ENCODE measurements around the gene ERBB3.
"Not testable (repeated sequence)": the region's sequence is repeated elsewhere in the genome, so short reads cannot be mapped to it uniquely, and the experiment has no call there.

ERBB3 gene

DNA sequence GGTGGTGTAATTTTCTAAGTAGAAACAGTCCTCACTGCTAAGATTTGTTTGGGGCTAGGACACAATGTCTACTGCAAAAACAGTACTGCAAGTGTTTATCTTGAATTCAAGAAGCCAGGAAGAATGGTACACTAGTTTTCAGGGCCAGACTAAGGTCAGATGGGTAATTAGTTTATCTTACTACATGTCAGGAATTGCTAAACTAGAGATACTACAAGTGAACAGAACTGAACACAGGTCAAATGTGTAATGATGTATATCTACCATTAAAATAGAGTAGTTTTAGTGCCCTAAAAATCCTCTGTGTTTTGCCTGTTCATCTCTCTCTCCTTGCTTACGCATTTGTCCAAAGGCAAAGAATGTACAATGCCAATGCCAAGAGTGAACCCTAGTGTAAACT, 34.1 kb downstream of the ERBB3 start:
- DNase-seq (ENCODE audit: low spot score) = no peak

DNA sequence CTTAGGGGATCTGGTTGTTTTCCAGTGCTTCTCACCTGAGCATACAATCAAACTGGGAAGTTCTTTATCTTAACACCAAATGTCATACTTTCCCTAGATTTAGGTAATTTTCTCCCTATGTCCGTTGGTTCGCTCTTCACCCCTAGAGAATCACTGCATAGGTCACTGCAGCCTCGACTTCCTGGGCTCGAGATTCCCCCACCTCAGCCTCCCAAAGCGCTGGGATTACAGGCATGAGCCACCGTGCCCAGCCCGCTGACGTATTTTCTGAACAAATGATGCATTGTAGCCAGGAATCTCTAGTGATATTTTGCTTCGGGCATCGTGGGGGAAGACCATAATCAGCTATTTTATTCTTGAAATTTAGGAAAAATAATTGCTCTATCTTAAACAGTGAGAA, 35.4 kb downstream of the ERBB3 start:
- DNase-seq (ENCODE audit: low spot score) = peak; percentile 12

DNA sequence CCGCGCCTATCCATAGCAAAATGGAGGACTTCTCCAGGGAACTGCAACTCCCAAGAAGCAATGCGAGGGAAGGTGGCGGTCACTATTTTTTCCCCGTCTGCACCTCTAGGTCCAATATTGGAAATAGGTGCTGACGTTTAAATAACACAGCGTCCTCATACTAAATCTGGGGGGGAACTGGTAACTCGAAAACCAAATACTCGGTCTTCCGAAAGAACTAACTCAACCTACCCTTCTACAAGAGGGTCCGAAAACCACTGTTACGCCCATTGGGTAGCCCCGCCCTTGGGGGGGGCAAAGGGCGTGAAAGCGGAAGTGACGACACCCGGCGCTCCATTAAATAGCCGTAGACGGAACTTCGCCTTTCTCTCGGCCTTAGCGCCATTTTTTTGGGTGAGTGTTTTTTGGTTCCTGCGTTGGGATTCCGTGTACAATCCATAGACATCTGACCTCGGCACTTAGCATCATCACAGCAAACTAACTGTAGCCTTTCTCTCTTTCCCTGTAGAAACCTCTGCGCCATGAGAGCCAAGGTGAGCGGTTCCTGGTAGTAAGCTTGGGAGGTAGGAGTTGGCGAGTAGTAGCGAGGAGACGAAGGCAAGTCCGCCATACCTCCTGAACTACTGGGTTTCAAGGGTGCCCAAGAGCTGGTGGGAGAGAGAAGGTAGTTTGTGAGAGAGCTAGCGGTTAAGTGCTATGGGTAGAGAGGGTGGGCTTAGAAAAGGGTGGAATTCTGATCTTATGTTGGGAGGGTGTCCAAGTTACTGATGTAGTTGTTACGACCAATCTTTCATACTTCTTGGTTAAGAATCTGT, 36.5 kb downstream of the ERBB3 start, which contains the start of gene RPL41:
TSS of gene RPL41 (plus strand) at position 367 of the 815 bp plus-strand sequence.
- peak; percentile 98 for DNase-seq (ENCODE audit: low spot score)

DNA sequence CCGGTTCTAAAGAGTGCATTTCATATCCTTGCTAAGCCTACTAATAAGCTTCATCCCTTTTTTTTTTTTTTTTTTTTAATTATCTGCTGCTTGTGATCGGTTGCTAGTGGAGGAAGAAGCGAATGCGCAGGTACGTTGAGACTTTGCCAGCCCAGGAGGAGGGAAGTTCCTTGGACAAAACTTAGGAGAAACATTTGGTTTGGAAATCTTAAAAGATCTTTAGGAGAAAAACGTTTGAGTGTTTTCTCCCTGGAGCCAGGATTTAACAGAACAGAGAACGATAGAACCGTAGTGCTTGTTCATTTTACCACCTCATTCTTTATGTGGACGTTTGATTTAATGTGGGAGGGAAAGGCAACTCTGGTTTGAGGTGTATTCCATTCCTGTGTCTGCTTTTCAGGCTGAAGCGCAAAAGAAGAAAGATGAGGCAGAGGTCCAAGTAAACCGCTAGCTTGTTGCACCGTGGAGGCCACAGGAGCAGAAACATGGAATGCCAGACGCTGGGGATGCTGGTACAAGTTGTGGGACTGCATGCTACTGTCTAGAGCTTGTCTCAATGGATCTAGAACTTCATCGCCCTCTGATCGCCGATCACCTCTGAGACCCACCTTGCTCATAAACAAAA, 37.2 kb downstream of the ERBB3 start:
- not testable (repeated sequence) for DNase-seq (ENCODE audit: low spot score)

DNA sequence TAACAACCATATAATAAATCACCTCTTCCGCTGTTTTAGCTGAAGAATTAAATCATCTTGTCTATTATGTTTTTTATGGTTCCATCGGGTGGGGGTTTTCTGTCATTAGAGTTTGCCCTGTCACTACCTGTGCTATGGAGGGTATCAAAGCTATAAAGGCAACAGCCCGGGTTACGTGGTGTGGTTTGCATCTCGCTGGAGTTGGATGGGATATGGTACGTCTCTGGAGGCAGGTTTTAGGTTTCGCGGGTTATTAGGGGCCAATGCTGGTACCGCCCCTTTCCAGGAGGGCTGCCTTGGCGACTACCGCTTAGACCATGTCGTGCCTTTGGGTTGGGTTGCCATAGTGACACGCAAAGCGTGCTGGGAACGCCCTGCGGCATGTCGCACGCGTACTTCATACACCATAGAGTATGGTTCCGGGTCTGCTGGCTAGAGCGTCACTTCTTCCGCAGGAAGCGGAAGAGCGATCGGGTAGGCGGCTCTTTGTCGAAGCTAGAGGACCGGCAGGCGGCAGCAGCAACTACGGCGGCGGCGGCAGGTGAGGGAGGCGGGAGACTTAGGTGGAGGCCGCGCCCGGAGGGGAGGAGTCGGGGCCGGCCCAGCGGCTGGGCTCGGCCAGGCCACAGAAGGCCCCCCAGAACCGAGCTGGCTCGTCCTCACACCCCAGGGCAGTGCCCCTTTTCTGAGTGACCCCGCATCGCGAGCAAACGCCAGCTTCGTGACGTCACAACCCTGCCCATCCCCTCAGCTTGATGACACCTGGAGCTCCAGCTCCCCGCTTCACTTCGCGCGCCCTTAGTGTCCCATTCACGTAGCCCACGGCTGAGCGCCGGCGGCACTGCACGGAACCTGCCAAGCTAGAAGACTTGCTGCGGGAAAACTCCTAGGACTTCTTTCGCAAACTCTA, 38.1 kb downstream of the ERBB3 start, which contains the start of gene ZC3H10:
TSS of gene ZC3H10 (plus strand) at position 489 of the 910 bp plus-strand sequence. CDS start 2,297 bp downstream, outside the sequence.
- DNase-seq (ENCODE audit: low spot score) = peak; percentile 99

DNA sequence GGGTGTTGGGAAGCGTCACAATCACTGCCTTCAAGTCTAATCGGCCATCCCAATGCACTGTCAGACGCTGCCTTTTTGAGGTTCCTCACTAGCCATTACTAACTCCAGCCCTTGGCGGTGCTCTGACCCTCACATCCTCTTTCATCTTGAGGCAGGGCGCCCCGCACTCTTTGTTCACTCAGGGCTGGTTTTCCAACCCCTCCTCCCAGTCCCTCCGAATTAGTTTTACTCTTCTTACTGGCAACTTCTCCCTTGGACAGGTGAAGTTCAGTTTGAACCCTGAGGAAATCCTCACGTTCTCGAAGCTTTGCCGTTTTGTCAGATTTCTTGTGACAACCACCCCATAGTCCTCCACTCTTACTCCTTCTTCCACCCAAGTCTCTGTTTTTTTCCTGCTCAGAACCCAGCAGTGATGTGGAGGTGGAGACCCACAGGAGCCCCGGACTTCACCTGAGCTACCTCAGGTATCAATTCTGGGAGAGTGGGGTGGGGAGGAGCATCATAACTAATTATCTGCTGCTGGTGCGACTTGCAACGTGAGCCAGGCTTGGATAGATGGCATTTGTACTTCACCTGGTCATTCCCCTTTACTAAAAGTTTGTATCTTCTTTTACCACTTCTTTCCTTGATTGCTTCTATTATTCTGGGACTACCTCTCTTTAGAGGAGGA, 38.9 kb downstream of the ERBB3 start:
- no peak for DNase-seq (ENCODE audit: low spot score)

DNA sequence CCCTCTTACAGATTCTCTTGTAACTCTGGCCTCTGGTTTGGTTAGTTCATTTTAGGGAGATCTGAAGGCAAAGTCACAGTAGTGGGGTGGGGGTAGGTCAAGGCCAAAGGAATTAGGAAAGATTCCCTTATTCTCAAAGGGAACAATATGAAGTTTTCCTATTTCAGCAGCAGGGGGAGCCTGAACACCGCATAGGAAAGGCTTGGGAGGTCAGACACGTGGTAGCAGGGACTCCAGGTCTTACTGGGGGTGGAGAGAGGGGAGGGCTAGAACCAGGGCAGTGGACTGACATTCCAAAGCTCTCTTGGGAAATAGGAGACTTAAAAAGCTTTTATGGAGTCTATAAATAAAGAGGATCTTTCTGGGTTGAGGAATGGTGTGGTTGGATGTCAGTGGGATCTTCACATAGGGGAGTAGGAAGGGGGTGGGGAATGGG, 39.4 kb downstream of the ERBB3 start:
- peak; percentile 89 for DNase-seq (ENCODE audit: low spot score)

DNA sequence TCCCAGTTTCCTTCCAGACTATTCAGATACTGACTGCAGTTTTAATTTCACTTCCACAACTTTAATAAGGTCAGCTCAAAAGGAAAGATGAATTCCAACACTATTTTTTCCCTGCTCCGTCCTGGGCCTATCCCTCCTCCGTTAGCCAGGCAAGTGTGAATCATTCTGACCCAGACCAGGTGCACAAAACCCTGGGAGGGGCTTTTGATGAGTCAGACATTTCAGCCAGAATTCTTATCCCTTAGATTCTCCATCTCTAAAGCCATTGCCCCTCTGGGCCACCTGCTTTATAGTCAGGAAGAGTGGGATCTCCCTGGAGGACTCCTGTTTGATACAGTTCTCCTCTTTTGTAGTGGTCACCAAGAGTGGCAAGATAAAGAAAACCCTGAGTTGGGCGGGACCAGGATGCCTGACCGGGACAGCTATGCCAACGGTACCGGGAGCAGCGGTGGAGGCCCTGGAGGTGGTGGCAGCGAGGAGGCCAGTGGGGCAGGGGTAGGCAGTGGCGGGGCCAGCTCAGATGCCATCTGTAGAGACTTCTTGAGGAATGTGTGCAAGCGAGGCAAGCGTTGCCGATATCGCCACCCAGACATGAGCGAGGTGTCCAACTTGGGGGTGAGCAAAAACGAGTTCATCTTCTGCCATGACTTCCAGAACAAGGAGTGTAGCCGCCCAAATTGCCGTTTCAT, 40.3 kb downstream of the ERBB3 start:
- DNase-seq (ENCODE audit: low spot score) = no peak

DNA sequence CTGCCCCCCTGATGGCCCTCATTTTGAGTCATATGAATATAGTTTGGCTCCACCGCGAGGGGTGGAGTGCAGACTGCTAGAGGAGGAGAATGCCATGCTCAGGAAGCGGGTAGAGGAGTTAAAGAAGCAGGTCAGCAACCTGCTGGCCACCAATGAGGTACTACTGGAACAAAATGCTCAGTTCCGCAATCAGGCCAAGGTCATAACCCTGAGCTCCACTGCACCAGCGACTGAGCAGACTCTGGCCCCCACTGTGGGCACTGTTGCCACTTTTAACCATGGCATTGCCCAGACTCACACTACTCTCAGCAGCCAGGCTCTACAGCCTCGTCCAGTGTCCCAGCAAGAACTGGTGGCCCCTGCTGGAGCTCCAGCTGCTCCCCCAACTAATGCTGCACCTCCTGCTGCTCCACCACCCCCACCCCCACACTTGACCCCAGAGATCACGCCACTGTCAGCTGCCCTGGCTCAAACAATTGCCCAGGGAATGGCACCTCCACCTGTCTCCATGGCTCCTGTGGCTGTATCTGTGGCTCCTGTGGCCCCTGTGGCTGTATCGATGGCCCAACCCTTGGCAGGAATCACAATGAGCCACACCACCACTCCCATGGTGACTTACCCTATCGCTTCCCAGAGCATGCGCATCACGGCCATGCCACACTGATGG, 41.4 kb downstream of the ERBB3 start:
- no peak for DNase-seq (ENCODE audit: low spot score)

DNA sequence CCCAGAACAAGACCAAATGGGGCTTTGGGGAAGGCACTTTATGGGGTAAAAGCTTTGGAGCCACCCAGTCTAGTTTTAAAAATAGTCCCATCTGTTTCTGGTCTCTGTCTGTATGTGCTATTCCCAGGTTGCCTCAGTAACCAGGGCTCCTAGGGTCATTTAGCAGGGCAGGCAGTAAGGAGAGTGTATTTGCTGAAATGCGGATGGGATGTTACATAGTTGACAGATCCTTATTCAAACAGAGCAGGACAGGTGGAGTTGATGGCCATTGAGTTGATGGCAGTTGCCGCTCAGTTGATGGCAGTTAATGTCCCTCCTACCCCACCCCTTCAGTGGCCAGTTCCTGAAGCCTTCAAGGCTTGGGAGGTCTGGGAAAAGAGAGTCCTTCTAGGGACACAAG, 42.7 kb downstream of the ERBB3 start:
- DNase-seq (ENCODE audit: low spot score) = no peak

DNA sequence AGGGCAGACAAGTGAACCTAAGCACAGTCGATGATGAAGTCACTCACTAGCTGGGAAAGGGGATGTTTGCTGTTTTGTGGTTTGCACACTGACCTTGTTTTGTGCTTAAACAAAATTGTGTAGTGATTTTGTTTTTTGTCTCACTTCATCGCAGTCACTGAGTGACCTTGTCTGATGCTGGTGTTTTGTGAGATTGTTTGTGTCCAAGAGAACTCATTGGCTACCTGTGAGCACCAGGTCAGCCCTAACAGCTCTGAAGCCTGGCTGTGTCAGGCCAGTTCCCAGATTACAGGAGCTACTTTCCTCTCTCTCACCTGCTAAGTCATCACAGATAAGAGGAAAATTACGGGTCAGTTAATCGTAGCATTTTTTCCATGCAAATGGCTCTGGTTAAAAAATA, 44.2 kb downstream of the ERBB3 start:
- no peak for DNase-seq (ENCODE audit: low spot score)

DNA sequence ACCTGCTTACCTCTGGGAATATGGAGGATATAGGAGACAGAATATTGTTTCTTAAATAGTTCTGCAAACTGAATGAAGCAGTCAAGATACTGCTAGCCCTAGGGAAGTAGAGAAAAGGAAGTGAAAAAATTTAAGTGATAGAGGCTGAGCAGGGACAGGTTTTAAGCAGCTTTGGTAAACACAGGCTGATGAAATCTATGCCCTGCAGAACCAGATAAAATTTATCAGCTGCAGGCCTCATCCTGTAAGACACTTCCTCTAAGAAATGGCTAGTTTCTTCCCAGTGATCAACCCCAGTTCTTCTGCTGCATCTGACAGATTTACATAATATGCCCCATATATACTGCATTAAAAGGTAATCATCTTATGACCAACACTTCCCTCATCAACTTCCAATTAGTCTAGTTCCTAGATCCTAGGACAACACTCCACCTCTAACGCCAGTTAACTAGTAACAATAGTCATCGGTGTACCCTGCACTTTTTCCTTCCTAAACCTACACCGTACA, 46.8 kb downstream of the ERBB3 start:
- peak; percentile 13 for DNase-seq (ENCODE audit: low spot score)

DNA sequence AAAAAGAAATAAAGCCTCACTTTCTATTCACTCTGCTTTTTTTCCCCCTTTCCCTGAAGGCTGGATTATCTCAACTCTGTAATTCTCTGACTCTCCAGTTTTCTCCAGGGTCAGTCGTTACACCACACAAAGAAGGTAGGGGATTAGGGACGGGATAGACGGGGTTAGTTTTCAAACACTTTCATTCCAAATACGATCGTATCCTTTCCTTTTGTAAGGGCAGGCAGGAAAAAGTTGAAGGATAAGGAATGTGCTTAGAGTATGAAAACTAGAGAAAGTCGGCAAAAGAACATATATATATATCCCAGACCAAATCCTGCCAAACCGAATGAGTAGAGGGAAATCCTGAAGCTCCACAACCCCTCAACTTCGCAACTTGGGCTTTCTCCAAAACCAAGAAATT, 47.5 kb downstream of the ERBB3 start:
- DNase-seq (ENCODE audit: low spot score) = no peak

DNA sequence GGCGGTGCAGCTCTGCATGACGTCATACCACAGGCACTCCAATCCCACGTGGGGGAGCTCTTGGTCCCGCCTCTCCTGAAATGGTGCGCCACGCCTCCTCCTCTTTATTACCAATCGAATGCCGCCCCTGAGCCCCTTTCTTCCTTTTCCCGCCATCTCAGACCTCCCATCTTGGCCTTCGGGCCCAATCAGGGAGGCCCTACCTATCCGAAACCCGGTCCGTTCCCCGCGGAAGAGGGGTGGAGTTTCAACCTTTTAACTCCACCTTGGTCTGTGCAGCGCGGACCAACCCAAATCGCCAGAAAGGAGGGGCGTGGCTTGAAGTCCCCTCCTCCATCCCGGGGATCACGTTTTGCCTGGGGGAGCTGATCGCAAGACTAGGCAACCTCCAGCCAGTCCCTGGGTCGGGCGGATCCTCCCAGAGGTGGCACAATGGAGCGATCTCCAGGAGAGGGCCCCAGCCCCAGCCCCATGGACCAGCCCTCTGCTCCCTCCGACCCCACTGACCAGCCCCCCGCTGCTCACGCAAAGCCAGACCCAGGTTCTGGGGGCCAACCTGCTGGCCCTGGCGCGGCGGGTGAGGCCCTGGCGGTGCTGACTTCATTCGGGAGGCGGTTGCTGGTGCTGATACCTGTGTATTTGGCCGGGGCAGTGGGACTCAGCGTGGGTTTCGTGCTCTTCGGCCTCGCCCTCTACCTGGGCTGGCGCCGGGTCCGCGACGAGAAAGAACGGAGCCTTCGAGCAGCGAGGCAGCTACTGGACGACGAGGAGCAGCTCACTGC, 48.1 kb downstream of the ERBB3 start, which contains the start of gene ESYT1:
TSS of gene ESYT1 (plus strand) at position 380 of the 782 bp plus-strand sequence. CDS start at position 433, 53 bp downstream.
- peak; percentile 100 for DNase-seq (ENCODE audit: low spot score)

DNA sequence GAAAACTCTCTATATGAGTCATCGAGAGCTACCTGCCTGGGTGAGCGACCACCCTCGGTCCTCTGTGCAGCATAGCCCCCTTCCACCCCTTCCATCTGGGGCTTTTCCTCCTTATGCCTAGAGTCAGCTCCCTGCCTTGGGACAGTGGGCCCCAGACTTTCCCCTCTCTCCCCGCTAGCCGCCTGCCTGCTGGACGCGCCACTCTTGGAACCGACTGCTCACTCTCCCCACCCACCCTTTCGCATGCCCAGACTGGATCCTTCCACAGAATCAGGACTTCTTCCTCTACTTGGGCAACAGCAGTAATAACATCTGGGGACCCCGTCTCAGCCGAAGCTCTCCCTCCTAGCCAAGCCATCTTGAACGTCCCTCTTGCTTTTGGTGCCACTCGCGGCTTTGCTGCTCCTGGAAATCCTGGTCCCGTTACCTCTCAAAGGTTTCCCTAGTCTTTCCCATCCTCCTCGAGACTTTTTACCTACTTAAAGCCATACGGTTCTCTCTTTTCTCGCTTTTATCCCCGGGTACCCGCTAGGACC, 48.8 kb downstream of the ERBB3 start:
- DNase-seq (ENCODE audit: low spot score) = peak; percentile 26

DNA sequence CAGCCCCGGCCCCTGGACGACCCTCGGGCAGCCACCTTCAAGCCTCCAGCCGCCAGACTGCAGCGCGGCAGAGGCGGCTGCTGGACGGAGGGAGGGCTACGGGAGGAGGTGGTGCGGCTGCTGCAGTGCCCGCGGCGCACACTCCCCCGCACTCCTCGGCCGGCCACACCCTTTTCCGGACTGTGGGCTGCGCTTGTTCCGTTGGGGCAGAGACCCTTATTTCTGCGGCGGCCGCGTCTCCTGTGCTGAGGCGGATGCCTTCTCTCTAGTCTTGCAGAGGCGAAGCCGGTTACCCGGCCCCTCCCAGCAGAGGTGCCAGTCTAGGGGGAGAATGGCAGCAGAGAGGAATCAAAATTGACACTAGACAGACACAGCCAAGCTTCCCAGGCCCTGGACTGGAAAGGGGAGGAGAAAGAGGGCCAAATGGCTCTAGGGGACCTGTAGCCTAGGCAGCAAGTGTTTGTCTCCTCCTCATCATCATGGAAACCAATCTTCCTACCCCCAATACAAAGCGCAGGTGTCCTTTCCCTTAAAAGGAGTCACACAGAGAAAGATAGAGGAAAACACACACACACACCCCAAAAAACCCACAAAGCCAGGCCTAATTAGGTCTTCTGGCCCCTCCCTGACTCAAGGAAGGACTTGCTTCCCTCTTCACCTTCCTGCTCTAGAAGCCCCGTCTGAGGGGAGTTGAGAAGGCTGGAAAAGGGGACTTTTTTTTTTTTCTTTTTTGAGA, 49.4 kb downstream of the ERBB3 start:
- DNase-seq (ENCODE audit: low spot score) = peak; percentile 26

DNA sequence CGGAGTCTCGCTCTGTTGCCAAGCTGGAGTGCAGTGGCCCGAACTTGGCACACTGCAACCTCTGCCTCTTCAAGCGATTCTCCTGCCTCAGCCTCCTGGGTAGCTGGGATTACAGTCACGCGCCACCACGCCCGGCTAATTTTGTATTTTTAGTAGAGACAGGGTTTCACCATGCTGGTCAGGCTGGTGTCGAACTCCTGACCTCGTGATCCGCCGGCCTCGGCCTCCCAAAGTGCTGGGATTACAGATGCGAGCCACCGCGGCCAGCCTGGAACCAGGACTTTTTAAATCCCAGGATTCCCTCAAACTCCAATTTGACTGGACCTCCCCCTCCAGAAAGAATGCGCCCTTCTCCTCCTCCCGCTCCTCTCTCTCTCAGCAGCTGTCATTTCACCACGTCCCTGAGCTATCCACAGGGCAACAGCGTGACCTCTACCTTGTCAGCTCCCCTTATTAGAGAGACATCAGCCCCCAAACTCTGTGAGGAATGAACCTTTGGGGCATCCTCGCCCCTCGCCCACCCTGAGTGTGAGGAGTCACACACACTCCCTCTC, 50.1 kb downstream of the ERBB3 start:
- DNase-seq (ENCODE audit: low spot score) = no peak

DNA sequence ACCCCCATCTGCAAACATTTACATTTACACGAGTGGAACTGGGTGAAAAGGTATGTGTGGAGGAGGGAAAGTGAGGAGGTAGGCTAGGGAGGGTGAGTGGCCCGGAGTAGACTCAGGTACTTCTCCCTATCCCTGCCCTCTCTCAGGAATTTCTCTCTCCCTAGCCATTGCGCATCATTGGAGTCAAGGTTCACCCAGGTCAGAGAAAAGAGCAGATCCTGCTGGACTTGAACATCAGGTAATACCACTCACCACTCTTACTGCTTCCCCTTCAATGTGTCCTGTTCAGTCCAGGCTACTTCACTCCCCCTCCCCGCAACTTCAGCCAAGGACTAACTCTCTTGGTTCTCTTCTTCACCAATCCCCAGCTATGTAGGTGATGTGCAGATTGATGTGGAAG, 50.9 kb downstream of the ERBB3 start:
- DNase-seq (ENCODE audit: low spot score) = no peak
